NCI-H2171 treated with DMSO at 0.1 percent for 48 hours (cell line): ENCODE data around the gene OCA2.

Experiments used
- DNase-seq: peaks from one replicate; lab custom pipeline; 2025; lab: John Stamatoyannopoulos, UW

OCA2 gene

GRCh38 chr15:27847775-27848710 lies 251.1 kb downstream of the OCA2 start:
- peak; percentile 68 for DNase-seq

GRCh38 chr15:27846722-27847395 lies 252.3 kb downstream of the OCA2 start:
- DNase-seq: no peak

GRCh38 chr15:27845535-27846369 lies 253.4 kb downstream of the OCA2 start:
- DNase-seq: no peak

- DNase-seq: no peak
Measured at GRCh38 chr15:27844018-27844666, 255.0 kb downstream of the OCA2 start.

- DNase-seq: no peak
Measured at GRCh38 chr15:27843146-27843545, 256.0 kb downstream of the OCA2 start.

GRCh38 chr15:27842526-27842925 lies 256.6 kb downstream of the OCA2 start:
- no peak for DNase-seq

GRCh38 chr15:27835233-27835939 lies 263.7 kb downstream of the OCA2 start:
- no peak for DNase-seq

- DNase-seq: no peak
Measured at GRCh38 chr15:27834684-27835083, 264.4 kb downstream of the OCA2 start.

- no peak for DNase-seq
Measured at GRCh38 chr15:27833974-27834373, 265.1 kb downstream of the OCA2 start.

GRCh38 chr15:27833178-27833577 lies 265.9 kb downstream of the OCA2 start:
- no peak for DNase-seq

- no peak for DNase-seq
Measured at GRCh38 chr15:27832237-27832596, 266.9 kb downstream of the OCA2 start.

GRCh38 chr15:27831384-27832236 lies 267.5 kb downstream of the OCA2 start:
- DNase-seq: no peak

GRCh38 chr15:27828746-27829145 lies 270.4 kb downstream of the OCA2 start:
- no peak for DNase-seq

GRCh38 chr15:27826902-27827714 lies 272.0 kb downstream of the OCA2 start:
- DNase-seq: no peak

GRCh38 chr15:27826411-27826810 lies 272.7 kb downstream of the OCA2 start:
- DNase-seq: no peak

GRCh38 chr15:27824841-27825422 lies 274.2 kb downstream of the OCA2 start:
- DNase-seq: no peak

- DNase-seq: no peak
Measured at GRCh38 chr15:27821273-27821672, 277.8 kb downstream of the OCA2 start.

- no peak for DNase-seq
Measured at GRCh38 chr15:27820722-27821121, 278.4 kb downstream of the OCA2 start.

- DNase-seq: no peak
Measured at GRCh38 chr15:27820232-27820631, 278.9 kb downstream of the OCA2 start.
